Measurements from ENCODE around the gene FAM50B. TPM values are rescaled to one million over a fixed set of nuclear protein-coding genes. Genes with fewer than 3 reads are reported as not detected.

Gene FAM50B
- total and polyA plus RNA-seq, 2 of the 13 experiments (the other 11 are each of a cell fraction or from before 2014, with no cell fraction given), result 0.05 TPM; not detected in 1

DNA sequence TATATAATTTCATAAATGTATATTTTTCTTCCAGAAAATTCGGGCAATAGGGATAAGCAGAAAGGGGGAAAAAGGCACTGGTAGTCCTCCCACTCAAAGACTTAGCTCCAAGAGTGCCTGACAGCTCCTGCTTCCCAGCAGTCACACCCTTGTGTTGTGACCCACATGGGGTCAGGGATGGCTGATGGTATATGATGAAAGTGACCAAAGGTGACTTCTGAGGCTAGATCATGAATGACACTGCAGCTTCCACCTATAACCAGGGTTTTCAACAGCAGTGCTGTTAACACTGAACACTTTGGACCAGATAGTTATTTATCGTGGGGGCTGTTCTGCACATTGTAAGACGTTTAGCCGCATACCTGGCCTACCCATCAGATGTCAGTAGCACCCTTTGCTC, 22.3 kb downstream of the FAM50B start (continued):
- TF ChIP-seq, protein P1, sequence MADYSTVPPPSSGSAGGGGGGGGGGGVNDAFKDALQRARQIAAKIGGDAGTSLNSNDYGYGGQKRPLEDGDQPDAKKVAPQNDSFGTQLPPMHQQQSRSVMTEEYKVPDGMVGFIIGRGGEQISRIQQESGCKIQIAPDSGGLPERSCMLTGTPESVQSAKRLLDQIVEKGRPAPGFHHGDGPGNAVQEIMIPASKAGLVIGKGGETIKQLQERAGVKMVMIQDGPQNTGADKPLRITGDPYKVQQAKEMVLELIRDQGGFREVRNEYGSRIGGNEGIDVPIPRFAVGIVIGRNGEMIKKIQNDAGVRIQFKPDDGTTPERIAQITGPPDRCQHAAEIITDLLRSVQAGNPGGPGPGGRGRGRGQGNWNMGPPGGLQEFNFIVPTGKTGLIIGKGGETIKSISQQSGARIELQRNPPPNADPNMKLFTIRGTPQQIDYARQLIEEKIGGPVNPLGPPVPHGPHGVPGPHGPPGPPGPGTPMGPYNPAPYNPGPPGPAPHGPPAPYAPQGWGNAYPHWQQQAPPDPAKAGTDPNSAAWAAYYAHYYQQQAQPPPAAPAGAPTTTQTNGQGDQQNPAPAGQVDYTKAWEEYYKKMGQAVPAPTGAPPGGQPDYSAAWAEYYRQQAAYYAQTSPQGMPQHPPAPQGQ (CRISPR knock-in tag; IDR thresholded peaks at IDR 0.05; ENCODE audit: borderline replicate concordance), result no peak
- TF ChIP-seq ZNF205 (CRISPR knock-in tag; IDR thresholded peaks at IDR 0.05) (no peak), ZNF572 (CRISPR knock-in tag; IDR thresholded peaks at IDR 0.05) (no peak), CREBL2 (CRISPR knock-in tag; IDR thresholded peaks at IDR 0.05; ENCODE audit: borderline replicate concordance) (no peak), TERF1 (CRISPR knock-in tag; IDR thresholded peaks at IDR 0.05) (no peak), ZNF530 (CRISPR knock-in tag; IDR thresholded peaks at IDR 0.05; ENCODE audit: low read depth) (no peak), ZNF709 (CRISPR knock-in tag; IDR thresholded peaks at IDR 0.05) (no peak), SCMH1 (CRISPR knock-in tag; IDR thresholded peaks at IDR 0.05; ENCODE audit: borderline replicate concordance) (no peak), ZBTB21 (CRISPR knock-in tag; IDR thresholded peaks at IDR 0.05) (0 out of 2 replicates have a peak, but pooled peaks have one; percentile 47), ONECUT2 (CRISPR knock-in tag; IDR thresholded peaks at IDR 0.05) (no peak), ZNF616 (CRISPR knock-in tag; IDR thresholded peaks at IDR 0.05; ENCODE audit: low read depth) (no peak), SATB2 (CRISPR knock-in tag; IDR thresholded peaks at IDR 0.05) (no peak), TBP (CRISPR knock-in tag; IDR thresholded peaks at IDR 0.05) (no peak), AKAP8 (CRISPR knock-in tag; IDR thresholded peaks at IDR 0.05) (no peak), ZNF782 (CRISPR knock-in tag; IDR thresholded peaks at IDR 0.05; ENCODE audit: borderline replicate concordance) (no peak), PAWR (CRISPR knock-in tag; IDR thresholded peaks at IDR 0.05; ENCODE audit: borderline replicate concordance) (no peak), PCBP1 (IDR thresholded peaks at IDR 0.05; ENCODE audit: borderline replicate concordance, low read depth, low read length) (no peak), FOXK1 (CRISPR knock-in tag; IDR thresholded peaks at IDR 0.05; ENCODE audit: borderline replicate concordance, low read depth) (0 out of 2 replicates have a peak, but pooled peaks have one; percentile 11), TEAD3 (CRISPR knock-in tag; optimal IDR thresholded peaks at IDR 0.05; ENCODE audit: borderline replicate concordance) (peak; percentile 47), EZH2 (conservative IDR thresholded peaks at IDR 0.05; ENCODE audit: low read depth, low read length) (no peak), MED1 (CRISPR knock-in tag; IDR thresholded peaks at IDR 0.05) (peak; percentile 88)
- TF ChIP-seq, protein P2, sequence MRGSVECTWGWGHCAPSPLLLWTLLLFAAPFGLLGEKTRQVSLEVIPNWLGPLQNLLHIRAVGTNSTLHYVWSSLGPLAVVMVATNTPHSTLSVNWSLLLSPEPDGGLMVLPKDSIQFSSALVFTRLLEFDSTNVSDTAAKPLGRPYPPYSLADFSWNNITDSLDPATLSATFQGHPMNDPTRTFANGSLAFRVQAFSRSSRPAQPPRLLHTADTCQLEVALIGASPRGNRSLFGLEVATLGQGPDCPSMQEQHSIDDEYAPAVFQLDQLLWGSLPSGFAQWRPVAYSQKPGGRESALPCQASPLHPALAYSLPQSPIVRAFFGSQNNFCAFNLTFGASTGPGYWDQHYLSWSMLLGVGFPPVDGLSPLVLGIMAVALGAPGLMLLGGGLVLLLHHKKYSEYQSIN (CRISPR knock-in tag; IDR thresholded peaks at IDR 0.05; ENCODE audit: borderline replicate concordance), result no peak
- TF ChIP-seq, protein P3, sequence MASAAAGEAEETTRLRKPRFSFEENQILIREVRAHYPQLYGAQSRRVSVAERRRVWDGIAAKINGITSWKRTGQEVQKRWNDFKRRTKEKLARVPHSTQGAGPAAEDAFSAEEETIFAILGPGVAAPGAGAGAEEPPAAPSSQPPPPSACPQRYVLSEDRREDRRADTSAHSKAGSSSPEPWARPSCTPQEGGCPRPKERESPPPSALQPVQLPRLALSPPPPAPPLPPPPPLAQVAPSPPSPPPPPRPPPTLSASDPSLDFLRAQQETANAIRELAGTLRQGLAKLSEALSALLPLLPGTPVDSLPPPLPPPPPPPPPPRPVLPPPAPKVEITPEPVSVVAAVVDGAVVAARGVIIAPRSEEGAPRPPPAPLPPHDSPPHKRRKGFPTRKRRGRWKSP (CRISPR knock-in tag; IDR thresholded peaks at IDR 0.05), result no peak

Measured in HepG2 (cell line).